Parathyroid adenoma (tissue), 2 donors: ENCODE results near the gene GAA.

Source experiments
- H2AFZ ChIP-seq: fragments of 300-600 bp; sonication (generic); one replicate; pipeline ENCODE4 v1.7.0; 2017; ENCODE audit warnings: antibody characterized with exemption, mild to moderate bottlenecking
- H3K27ac ChIP-seq: fragments of 300-600 bp; sonication (generic); one replicate; pipeline ENCODE4 v1.7.0; 2017
- H3K27me3 ChIP-seq: fragments of 300-600 bp; sonication (generic); one replicate; pipeline ENCODE4 v1.7.0; 2017; ENCODE audit warnings: low read length; ENCODE audit not compliant: control insufficient read depth, insufficient read depth
- H3K36me3 ChIP-seq: fragments of 300-600 bp; sonication (generic); one replicate; pipeline ENCODE4 v1.7.0; 2017; ENCODE audit warnings: low read length; ENCODE audit not compliant: control insufficient read depth, insufficient read depth
- H3K4me1 ChIP-seq: fragments of 300-600 bp; sonication (generic); one replicate; pipeline ENCODE4 v1.7.0; 2017; ENCODE audit warnings: control low read depth
- H3K4me2 ChIP-seq: fragments of 300-600 bp; sonication (generic); one replicate; pipeline ENCODE4 v1.7.0; 2017; ENCODE audit warnings: low read length
- H3K4me3 ChIP-seq: fragments of 300-600 bp; sonication (generic); one replicate; pipeline ENCODE4 v1.7.0; 2017; ENCODE audit warnings: low read depth, low read length
- H3K79me2 ChIP-seq: fragments of 300-600 bp; sonication (generic); one replicate; pipeline ENCODE4 v1.7.0; 2017; ENCODE audit warnings: control low read depth
- H3K9ac ChIP-seq: fragments of 300-600 bp; sonication (generic); one replicate; pipeline ENCODE4 v1.7.0; 2017; ENCODE audit warnings: mild to moderate bottlenecking
- H3K9me3 ChIP-seq: fragments of 300-600 bp; sonication (generic); one replicate; pipeline ENCODE4 v1.7.0; 2017; ENCODE audit warnings: low read length; ENCODE audit not compliant: control insufficient read depth
- TF ChIP-seq, protein P1 (sequence below): fragments of 300-600 bp; sonication (generic); IDR thresholded peaks from one replicate; pipeline ENCODE4 v1.7.0; 2017; ENCODE audit warnings: antibody characterized with exemption, mild to moderate bottlenecking
- donor health status: primary hyperparathyroidism.

GAA gene

GRCh38 chr17:80117491-80118401 is 16.4 kb downstream of the GAA start:
- Histone ChIP-seq H3K79me2 (no peaks in the 10 kb centered on the region), H3K36me3 (no peaks in the 10 kb centered on the region), H3K4me3 (no peak overlapping the region), H3K27ac (no peak overlapping the region), H3K4me1 (no peaks in the 10 kb centered on the region), H3K27me3 (no peaks in the 10 kb centered on the region), H3K9me3 (no peaks in the 10 kb centered on the region), H2AFZ (no peak overlapping the region), H3K4me2 (no peak overlapping the region), H3K9ac (no peak overlapping the region)
- TF ChIP-seq, protein P1, sequence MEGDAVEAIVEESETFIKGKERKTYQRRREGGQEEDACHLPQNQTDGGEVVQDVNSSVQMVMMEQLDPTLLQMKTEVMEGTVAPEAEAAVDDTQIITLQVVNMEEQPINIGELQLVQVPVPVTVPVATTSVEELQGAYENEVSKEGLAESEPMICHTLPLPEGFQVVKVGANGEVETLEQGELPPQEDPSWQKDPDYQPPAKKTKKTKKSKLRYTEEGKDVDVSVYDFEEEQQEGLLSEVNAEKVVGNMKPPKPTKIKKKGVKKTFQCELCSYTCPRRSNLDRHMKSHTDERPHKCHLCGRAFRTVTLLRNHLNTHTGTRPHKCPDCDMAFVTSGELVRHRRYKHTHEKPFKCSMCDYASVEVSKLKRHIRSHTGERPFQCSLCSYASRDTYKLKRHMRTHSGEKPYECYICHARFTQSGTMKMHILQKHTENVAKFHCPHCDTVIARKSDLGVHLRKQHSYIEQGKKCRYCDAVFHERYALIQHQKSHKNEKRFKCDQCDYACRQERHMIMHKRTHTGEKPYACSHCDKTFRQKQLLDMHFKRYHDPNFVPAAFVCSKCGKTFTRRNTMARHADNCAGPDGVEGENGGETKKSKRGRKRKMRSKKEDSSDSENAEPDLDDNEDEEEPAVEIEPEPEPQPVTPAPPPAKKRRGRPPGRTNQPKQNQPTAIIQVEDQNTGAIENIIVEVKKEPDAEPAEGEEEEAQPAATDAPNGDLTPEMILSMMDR: no peak

DNA sequence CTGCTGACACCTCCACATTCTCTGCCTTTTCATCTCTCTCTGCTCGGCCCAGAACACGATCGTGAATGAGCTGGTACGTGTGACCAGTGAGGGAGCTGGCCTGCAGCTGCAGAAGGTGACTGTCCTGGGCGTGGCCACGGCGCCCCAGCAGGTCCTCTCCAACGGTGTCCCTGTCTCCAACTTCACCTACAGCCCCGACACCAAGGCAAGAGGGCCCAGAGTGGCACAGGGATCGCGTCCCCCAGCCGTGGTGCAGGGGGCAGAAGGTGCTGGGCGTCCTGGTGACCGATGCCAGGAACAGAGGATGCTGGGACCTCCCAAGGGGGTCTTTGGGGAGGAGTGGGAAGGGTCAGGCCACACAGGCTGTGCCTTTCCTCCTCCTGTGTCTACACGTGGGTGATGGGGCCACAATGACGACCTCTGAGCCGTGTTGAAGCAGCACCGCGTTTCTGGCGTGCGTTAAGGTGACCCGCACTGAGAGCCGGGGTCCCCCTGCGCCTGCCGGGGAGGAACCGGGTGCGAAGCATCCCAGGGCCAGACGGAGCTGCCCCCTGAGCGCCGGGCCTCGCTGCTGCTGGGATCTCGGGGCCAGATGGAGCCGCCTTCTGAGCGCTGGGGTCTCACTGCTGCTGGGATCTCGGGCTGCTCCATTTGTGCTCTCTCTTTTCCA is 17.4 kb downstream of the GAA start:
- Histone ChIP-seq H3K27ac (no peak overlapping the region), H3K4me2 (no peak overlapping the region), H3K79me2 (no peaks in the 10 kb centered on the region), H3K36me3 (no peaks in the 10 kb centered on the region), H2AFZ (no peak overlapping the region), H3K27me3 (no peaks in the 10 kb centered on the region), H3K9me3 (no peaks in the 10 kb centered on the region), H3K9ac (no peak overlapping the region), H3K4me1 (no peaks in the 10 kb centered on the region), H3K4me3 (no peak overlapping the region)
- TF ChIP-seq, protein P1: no peak

DNA sequence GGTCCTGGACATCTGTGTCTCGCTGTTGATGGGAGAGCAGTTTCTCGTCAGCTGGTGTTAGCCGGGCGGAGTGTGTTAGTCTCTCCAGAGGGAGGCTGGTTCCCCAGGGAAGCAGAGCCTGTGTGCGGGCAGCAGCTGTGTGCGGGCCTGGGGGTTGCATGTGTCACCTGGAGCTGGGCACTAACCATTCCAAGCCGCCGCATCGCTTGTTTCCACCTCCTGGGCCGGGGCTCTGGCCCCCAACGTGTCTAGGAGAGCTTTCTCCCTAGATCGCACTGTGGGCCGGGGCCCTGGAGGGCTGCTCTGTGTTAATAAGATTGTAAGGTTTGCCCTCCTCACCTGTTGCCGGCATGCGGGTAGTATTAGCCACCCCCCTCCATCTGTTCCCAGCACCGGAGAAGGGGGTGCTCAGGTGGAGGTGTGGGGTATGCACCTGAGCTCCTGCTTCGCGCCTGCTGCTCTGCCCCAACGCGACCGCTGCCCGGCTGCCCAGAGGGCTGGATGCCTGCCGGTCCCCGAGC is 17.9 kb downstream of the GAA start:
- Histone ChIP-seq H3K4me1 (peaks cover 3% of the 10 kb centered on the region), H2AFZ (no peak overlapping the region), H3K79me2 (no peaks in the 10 kb centered on the region), H3K4me3 (no peak overlapping the region), H3K9me3 (no peaks in the 10 kb centered on the region), H3K4me2 (no peak overlapping the region), H3K27me3 (no peaks in the 10 kb centered on the region), H3K27ac (no peak overlapping the region), H3K9ac (no peak overlapping the region), H3K36me3 (no peaks in the 10 kb centered on the region)
- TF ChIP-seq, protein P1: no peak

DNA sequence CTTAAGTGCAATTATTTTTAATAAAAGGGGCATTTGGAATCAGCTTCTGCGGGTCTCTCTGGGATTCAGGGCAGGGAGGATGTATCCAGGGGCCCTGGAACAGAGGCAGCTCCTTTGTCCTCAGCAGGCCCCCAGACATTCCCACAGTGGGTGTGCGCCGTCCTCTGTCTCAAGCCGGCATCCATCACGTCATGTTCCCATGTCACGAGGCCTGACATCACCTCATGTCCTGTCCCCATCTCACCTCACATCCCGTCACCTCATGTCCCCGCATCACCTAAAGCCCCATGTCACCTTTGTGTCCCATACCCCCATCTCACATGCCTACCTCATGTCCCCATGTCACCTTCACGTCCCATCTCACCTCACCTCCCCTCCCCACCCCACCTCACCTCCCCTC is 18.5 kb downstream of the GAA start:
- H3K9ac ChIP-seq: no peak overlapping the region
- no peak overlapping the region for H3K27ac ChIP-seq
- no peaks in the 10 kb centered on the region for H3K36me3 ChIP-seq
- H3K4me1 ChIP-seq: peaks cover 8% of the 10 kb centered on the region
- no peaks in the 10 kb centered on the region for H3K79me2 ChIP-seq
- H3K27me3 ChIP-seq: no peaks in the 10 kb centered on the region
- H3K9me3 ChIP-seq: no peaks in the 10 kb centered on the region
- H2AFZ ChIP-seq: no peak overlapping the region
- no peak overlapping the region for H3K4me3 ChIP-seq
- H3K4me2 ChIP-seq: no peak overlapping the region
- TF ChIP-seq, protein P1: no peak
